ENCODE measurements around the gene TASL. TPM values are rescaled to one million over a fixed set of nuclear protein-coding genes. Genes with fewer than 3 reads are reported as not detected.

TASL gene
- total and polyA plus RNA-seq, 2 donors (not counting 3 experiments of a cell fraction or from before 2014, with no cell fraction given): not detected

DNA sequence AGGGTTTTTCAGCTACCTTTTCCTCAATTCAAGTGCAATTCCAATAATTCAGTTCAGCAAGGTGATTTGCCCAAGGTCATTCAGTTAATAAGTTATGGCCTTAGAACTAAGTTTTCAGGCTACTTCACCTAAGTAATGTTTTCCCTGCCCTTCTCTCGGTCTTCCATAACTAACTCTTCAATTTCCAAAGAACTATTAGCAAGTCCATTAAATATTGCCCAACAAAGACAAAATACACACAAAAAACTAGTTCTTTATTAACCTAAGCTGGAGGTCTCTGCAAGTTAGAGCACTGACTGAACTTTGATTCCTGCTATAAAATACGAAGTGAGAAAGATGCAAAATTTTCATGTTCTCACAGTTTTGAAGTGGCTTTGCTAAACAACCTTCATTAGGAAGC is 48.8 kb upstream of the TASL start:
- intact Hi-C loops (cut with micrococcal nuclease): loop anchor here (10.0 kb wide), 1 partner anchor 502 kb away; no protein-coding TSS in a partner anchor
- H3K4me3 ChIP-seq (replicated peaks in 1 of 3; ENCODE audit: insufficient read depth in 1 of 3, low read depth in 1 of 3, low read length in 3 of 3): no peak overlapping the region
- no peaks in the 10 kb centered on the region for H3K9me1 ChIP-seq (replicated peaks; ENCODE audit: control insufficient read depth, extremely low read depth, insufficient read depth, low read length)
- no peak overlapping the region for H3K4me2 ChIP-seq (ENCODE audit: insufficient read depth, low read length)
- dilution Hi-C loops (cut with MboI; ENCODE audit: extremely low pct_ligation_motif_present, low sequenced_read_pairs): no loop called here
- no peaks in the 10 kb centered on the region for H3K36me3 ChIP-seq (ENCODE audit: control insufficient read depth in 2 of 2, extremely low read depth in 1 of 2, insufficient read depth in 2 of 2, low read length in 2 of 2)
- FAIRE-seq: no peak
- no peak overlapping the region for H3K9ac ChIP-seq (replicated peaks; ENCODE audit: extremely low read depth, insufficient read depth, low read length)
- no peaks in the 10 kb centered on the region for H4K20me1 ChIP-seq (replicated peaks; ENCODE audit: control insufficient read depth, extremely low read depth, insufficient read depth, low read length)
- no peaks in the 10 kb centered on the region for H3K79me2 ChIP-seq (ENCODE audit: control insufficient read depth, insufficient read depth, low read length)
- H3K9me3 ChIP-seq (replicated peaks; ENCODE audit: control insufficient read depth, insufficient read depth, low read length): no peaks in the 10 kb centered on the region
- TF ChIP-seq POLR2A (IDR thresholded peaks at IDR 0.05; ENCODE audit: low read depth, low read length): no peak
- no peak for TF ChIP-seq EZH2 (IDR thresholded peaks at IDR 0.05; ENCODE audit: borderline replicate concordance, low read depth, low read length, severe bottlenecking)
- TF ChIP-seq MYC (IDR thresholded peaks at IDR 0.05; ENCODE audit: low read depth, low read length): no peak
- no peak for TF ChIP-seq FOS (IDR thresholded peaks at IDR 0.05; ENCODE audit: borderline replicate concordance, insufficient read depth, low read length)
- TF ChIP-seq JUN (IDR thresholded peaks at IDR 0.05; ENCODE audit: borderline replicate concordance, insufficient read depth, insufficient read length, low read depth): no peak
- TF ChIP-seq, protein P1, sequence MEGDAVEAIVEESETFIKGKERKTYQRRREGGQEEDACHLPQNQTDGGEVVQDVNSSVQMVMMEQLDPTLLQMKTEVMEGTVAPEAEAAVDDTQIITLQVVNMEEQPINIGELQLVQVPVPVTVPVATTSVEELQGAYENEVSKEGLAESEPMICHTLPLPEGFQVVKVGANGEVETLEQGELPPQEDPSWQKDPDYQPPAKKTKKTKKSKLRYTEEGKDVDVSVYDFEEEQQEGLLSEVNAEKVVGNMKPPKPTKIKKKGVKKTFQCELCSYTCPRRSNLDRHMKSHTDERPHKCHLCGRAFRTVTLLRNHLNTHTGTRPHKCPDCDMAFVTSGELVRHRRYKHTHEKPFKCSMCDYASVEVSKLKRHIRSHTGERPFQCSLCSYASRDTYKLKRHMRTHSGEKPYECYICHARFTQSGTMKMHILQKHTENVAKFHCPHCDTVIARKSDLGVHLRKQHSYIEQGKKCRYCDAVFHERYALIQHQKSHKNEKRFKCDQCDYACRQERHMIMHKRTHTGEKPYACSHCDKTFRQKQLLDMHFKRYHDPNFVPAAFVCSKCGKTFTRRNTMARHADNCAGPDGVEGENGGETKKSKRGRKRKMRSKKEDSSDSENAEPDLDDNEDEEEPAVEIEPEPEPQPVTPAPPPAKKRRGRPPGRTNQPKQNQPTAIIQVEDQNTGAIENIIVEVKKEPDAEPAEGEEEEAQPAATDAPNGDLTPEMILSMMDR (IDR thresholded peaks at IDR 0.05; ENCODE audit: extremely low read depth in 1 of 2, insufficient read depth in 1 of 2, low read depth in 1 of 2, low read length in 2 of 2): no peak
- TF ChIP-seq, protein P2, sequence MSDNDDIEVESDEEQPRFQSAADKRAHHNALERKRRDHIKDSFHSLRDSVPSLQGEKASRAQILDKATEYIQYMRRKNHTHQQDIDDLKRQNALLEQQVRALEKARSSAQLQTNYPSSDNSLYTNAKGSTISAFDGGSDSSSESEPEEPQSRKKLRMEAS (IDR thresholded peaks at IDR 0.05; ENCODE audit: insufficient read depth, insufficient read length): no peak
- no peak for TF ChIP-seq GATA2 (IDR thresholded peaks at IDR 0.05; ENCODE audit: insufficient read depth, insufficient read length, low read depth, low read length)
- no peak for TF ChIP-seq POLR2AphosphoS5 (IDR thresholded peaks at IDR 0.05; ENCODE audit: insufficient read depth, low read depth, low read length)
- H3K4me1 ChIP-seq (ENCODE audit: control insufficient read depth, extremely low read depth, insufficient read depth, low read length): no peaks in the 10 kb centered on the region
- H3K27me3 ChIP-seq (ENCODE audit: control insufficient read depth in 2 of 2, insufficient read depth in 2 of 2, low read length in 2 of 2): no peaks in the 10 kb centered on the region
- no TSS peak for BruUV-seq (replicated peaks)
- ChIA-PET POLR2A (no interaction called here), CTCF (interaction anchor here (0.9 to 2.0 kb wide), 2 partner anchors 9 to 15 kb away, joined by 3 to 13 read pairs; no protein-coding TSS in a partner anchor)
- no peak overlapping the region for H2AFZ ChIP-seq (ENCODE audit: low read depth, low read length)
- DNase-seq (ENCODE audit: low read depth, low spot score): no peak
- H3K27ac ChIP-seq (ENCODE audit: insufficient read depth, low read depth, low read length): no peak overlapping the region

All from endothelial cell of umbilical vein (primary cell).